Stimulated activated CD4-positive, alpha-beta T cell treated with anti-CD3 and anti-CD28 coated beads, Interleukin-1b, Interleukin-23, amount 100 ng/mL, for 48 hours (primary cell): Measurements from ENCODE around the gene SLC22A4.

Source experiments
- DNase-seq: peaks from one replicate; pipeline ENCODE4 v3.0.0-alpha.2; 2020

SLC22A4 gene

DNA sequence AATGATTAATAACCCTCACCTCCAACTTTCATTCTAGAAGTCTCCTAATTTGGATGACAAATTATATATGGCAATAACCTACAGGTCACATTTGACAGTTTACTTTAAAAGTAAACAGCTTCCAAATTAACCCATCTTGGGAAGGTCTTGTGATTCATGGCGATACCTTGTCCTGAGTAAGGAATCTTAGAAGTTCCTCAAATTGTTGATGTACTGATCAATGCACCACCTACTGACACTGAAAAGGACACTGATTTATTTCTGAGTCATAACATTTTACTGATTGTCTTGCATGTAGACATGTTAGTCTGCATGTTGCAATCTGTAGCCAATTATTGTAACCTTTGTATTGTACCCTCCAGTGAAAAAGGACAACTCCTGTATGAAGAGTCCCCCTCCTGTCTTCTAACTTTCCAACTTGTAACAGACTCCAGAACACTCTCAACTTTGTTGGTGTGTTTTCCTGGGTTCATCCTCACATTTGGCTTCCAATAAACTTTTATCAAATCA is 59.3 kb downstream of the SLC22A4 start:
- DNase-seq, result no peak

DNA sequence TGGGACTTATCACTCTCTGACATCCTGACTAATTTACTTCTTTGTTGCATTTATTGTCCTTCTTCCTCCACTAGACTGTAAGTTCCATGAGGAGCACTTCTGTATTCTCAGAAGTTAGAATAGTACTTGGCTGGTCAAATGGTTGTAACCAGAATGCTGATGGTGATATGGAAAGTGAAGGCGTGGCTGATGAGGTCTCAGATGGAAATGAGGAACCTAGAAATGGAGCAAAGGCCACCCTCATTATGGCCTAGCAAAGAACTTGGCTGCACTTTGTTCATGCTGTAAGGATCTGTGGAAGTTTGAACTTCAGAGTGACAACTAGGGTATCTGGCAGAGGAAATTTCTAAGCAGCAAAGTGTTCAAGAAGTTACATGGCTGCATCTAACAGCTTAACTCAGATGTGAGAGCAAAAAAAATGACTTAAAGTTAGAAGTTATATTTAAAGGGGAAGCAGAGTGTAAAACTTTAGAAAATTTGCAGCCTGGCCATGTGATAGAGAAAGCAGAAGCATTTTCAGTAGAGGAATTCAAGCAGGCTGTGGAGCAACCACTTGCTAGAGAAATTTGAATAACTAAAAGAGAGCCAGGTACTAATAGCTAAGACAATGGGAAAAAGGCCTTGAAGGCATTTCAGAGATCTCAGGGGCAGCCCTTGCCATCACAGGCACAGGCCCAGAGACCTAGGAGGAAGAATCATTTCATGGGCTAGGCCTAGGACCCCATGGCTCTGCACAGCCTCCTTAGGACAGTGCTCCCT is 60.4 kb downstream of the SLC22A4 start:
- no peak for DNase-seq

DNA sequence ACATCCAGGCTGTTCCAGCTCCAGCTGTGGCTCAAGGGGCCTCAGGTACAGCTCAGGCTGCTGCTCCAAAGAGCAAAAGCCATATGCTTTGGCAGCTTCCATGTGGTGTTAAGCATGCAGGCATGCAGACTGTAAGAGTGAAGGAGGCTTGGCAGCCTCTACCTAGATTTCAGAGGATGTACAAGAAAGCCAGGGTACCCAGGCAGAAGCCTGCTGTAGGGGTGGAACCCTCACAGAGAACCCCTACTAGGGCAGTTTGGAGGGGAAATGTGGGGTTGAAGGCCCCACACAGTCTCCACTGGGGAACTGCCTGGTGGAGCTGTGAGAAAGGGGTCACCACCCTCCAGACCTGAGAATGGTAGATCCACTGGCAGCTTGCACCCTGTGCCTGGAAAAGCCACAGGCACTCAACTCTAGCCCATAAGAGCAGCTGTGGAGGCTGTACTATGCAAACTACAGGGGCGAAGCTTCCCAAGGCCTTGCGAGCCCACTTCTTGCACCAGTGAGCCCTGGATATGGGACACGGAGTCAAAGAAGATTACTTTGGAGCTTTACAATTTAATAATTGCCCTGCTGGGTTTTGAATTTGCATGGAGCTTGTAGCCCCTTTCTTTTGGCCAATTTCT is 61.1 kb downstream of the SLC22A4 start:
- DNase-seq, result no peak

GRCh38 chr5:132358775-132359174 is 64.6 kb downstream of the SLC22A4 start:
- no peak for DNase-seq

DNA sequence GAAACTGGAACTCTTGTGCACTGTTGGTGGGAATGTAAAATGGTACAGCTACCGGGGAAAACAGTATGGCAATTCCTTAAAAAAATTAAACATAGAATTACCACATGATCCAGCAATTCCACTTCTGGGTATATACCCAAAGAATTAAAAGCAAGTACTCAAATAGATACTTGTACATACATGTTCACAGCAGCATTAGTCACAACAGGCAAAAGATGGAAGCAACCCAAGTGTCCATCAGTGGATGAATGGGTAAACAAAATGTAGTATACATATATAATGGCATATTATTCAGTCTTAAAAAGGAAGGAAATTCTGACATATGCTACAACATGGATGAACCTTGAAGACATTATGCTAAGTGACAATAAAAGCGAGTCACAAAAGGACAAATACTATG is 67.9 kb downstream of the SLC22A4 start:
- no peak for DNase-seq

GRCh38 chr5:132363431-132364112 is 69.4 kb downstream of the SLC22A4 start:
- DNase-seq, result peak; percentile 24

DNA sequence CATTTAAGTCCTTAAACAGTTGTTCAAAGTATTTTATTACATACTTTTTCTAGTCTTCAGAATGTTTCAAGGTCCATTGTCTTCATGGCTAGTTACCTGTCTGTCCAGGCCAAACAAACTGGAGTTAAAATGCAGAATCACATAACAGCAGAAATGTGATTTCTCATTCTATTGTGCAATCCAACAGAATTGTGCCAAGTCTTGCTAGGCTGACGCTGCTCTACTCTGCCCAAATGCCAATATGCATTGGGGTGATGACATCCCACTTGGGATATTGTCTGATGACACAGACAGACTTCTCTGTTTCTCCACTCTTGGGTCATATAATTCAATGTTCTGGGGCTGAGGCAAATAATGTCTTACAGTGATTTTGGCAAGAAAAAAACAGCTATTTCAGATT is 70.1 kb downstream of the SLC22A4 start:
- no peak for DNase-seq

DNA sequence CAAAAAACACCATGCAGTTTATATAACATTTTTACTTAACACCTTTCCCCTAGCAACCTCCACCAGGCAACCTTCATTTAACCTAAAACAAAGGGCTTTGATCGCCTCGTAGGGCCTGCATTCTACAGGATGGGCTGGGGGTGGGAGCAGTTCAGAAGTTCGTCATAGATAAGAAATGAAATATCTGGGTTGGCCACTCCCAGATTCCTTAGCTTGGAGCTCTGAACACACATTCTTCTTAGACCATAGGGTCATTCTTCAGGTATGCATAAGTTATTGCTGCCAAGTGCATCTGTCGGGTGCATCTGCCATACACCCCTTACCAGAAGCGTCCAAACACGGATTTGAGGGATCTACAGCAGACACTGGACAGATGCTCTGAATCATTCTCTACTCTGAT is 71.0 kb downstream of the SLC22A4 start:
- no peak for DNase-seq

DNA sequence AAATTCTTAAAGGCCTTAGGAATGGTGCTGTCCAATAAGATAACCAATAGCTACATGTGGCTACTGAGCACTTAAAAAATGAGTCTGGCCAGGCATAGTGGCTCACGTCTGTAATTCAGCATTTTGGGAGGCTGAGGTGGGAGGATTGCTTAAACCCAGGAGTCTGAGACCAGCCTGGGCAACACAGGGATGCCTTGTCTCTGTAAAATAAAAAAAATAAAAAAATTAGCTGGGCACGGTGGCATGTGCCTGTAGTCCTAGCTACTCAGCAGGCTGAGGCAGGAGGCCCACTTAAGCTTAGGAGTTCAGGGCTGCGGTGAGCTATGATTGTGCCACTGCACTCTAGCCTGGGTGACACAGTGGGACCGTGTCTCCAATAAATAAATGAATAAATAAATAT is 74.0 kb downstream of the SLC22A4 start:
- DNase-seq, result no peak

DNA sequence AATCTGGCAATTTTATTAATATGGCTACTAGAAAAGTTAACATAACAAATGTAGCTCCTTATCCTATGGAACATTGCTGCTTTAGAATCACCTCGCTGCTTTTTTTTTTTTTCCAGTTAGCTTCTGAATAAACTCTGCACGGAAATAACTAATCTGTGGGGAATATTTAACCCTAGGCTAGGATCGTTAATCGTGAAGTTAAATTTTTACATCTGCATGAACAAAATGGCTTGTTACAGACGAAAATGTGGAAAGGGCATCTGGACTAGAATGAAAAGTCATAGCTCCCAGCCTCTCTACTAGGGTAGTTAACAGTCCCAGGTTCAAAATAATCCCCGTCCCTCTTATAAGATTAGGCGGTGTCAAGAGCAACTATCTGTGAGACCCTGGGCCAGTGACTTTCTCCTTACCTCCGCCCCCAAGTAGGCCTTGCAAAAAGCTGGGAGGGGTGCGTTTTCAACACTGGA is 74.8 kb downstream of the SLC22A4 start:
- DNase-seq, result no peak

GRCh38 chr5:132369474-132370180 is 75.4 kb downstream of the SLC22A4 start, which contains the start of gene SLC22A5:
SLC22A5 (plus strand) TSS chr5:132369710; CDS start chr5:132369973, 263 bp downstream.
- peak; percentile 66 for DNase-seq

- no peak for DNase-seq
Observed at GRCh38 chr5:132370181-132370970, 76.2 kb downstream of the SLC22A4 start.

DNA sequence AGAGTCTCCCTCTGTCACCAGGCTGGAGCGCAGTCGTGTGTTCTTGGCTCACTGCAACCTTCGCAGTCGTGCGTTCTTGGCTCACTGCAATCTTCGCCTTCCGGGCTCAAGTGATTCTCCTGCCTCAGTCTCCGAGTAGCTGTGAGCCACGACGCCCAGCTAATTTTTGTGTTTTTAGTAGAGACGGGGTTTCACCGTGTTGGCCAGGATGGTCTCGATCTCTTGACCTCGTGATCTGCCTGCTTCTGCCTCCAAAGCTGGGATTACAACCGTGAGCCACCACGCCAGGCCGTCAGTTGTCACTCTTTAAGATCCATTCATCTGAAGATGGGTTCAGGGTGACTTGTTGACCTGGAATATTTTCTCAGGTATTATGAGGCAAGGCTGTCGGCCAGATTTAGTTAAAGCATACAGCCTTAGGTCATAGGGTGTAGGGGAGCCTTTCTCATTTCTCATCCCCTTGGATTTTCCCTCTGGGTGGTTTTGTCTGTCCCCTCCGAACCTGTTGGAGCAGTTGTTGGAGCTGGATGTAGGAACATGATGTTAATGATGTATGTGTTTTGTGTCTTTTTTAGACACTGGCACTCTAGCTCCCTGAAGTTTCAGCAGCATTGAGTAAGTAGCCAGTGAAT is 76.9 kb downstream of the SLC22A4 start:
- no peak for DNase-seq

DNA sequence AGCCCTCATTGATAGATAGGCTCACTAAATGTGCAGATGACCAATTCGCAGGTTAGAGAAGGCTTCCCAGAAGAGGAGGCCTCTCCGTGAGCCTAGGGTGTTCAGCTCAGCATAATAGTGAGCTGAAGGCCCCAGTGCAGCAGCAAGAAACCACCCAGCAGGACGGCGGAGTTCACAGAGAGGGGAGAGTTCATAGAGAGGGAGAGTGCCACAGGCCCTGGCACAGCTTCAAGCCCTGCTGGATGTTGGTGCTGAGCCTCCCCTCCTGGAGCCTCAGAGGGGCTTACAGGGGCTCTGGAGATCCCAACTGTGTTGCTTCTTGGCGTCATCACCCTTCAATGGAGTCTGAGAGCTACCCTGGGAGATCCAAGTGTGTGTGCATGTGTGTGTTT is 77.4 kb downstream of the SLC22A4 start:
- no peak for DNase-seq

GRCh38 chr5:132372127-132372526 is 77.9 kb downstream of the SLC22A4 start:
- DNase-seq, result no peak

DNA sequence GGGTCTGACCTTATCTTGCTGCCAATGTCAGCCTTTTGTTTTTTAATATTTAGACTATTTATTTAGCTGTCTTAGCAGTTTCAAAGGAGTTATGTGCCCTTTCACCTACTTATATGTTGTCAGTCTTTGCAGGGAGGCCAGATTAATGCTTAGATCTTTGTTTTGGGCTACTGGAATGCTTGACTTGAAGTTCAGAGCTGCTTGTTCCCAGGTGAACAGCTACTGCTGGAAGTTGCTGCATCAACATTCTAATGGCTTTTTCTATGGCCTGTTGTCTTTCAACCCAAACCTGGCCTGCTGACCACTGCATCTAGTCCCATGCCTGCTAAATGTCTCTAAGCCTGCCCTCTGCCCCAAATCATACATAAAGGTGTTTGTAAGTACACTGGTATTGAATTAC is 78.3 kb downstream of the SLC22A4 start:
- no peak for DNase-seq

DNA sequence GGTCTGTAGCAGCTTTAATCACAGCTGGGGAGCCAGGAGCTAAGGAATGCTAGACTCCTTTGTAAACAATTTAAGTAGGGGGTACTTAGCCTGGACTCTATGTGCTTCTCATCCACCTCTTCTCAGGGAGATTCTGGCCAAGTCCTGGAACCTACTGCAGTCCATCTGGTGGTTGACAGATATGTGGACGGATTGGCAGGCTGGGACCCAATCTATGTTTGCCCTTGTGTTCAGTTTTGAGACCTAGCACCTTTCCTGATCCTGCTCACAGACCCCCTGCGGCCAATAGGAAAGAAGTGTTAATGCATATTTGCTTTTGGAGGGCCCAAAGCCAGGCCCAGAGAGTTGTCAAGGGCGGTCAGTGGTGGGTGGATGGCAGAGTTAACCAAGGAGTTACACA is 81.8 kb downstream of the SLC22A4 start:
- no peak for DNase-seq

- DNase-seq, result no peak
Observed at GRCh38 chr5:132376694-132377641, 82.8 kb downstream of the SLC22A4 start.

- DNase-seq, result no peak
Observed at GRCh38 chr5:132377738-132378137, 83.5 kb downstream of the SLC22A4 start.

GRCh38 chr5:132378580-132378979 is 84.4 kb downstream of the SLC22A4 start:
- DNase-seq, result no peak

- DNase-seq, result no peak
Observed at GRCh38 chr5:132380047-132380446, 85.9 kb downstream of the SLC22A4 start.
